ENCODE results near the gene RSPRY1. TPM values are rescaled to one million over a fixed set of nuclear protein-coding genes. Genes with fewer than 3 reads are reported as not detected.

The RSPRY1 gene
- total RNA-seq, 4 donors from 2014 or later, result 13.7 to 27.2 (median 23.1) TPM

- intact Hi-C loops (cut with DNase I), result no loop called here
- Histone ChIP-seq H3K4me1 (peaks cover 0 to 25% (median 0%) of the 10 kb centered on the region in 3 donors), H3K27me3 (no peaks in the 10 kb centered on the region), H3K4me3 (no peak overlapping the region), H3K27ac (peak overlapping the region in 2 of 4 donors; percentile 1 to 6), H3K36me3 (peaks cover 9 to 100% (median 51%) of the 10 kb centered on the region in 3 donors), H3K9me3 (no peaks in the 10 kb centered on the region)
- DNase-seq, result no peak
- 48 to 65% methylated on average over 3 of the region's 3 CpGs for WGBS, 2 donors
- TF ChIP-seq CTCF (IDR thresholded peaks at IDR 0.05) (no peak), POLR2A (IDR thresholded peaks at IDR 0.05) (no peak)
Observed at GRCh38 chr16:57231821-57232350, 45.8 kb downstream of the RSPRY1 start.

GRCh38 chr16:57233944-57234706 lies 48.0 kb downstream of the RSPRY1 start:
- 86 to 90% methylated on average over 9 of the region's 9 CpGs for WGBS, 2 donors
- Histone ChIP-seq H3K4me3 (no peak overlapping the region), H3K36me3 (peaks cover 9 to 100% (median 37%) of the 10 kb centered on the region in 3 donors), H3K27me3 (no peaks in the 10 kb centered on the region), H3K9me3 (no peaks in the 10 kb centered on the region), H3K27ac (no peak overlapping the region), H3K4me1 (peaks cover 0 to 25% (median 0%) of the 10 kb centered on the region in 3 donors)
- DNase-seq, result no peak
- intact Hi-C loops (cut with DNase I), result no loop called here
- TF ChIP-seq CTCF (IDR thresholded peaks at IDR 0.05) (no peak), POLR2A (IDR thresholded peaks at IDR 0.05) (no peak)

GRCh38 chr16:57234707-57235092 lies 48.6 kb downstream of the RSPRY1 start:
- Histone ChIP-seq H3K36me3 (peaks cover 9 to 100% (median 37%) of the 10 kb centered on the region in 3 donors), H3K9me3 (no peaks in the 10 kb centered on the region), H3K4me3 (no peak overlapping the region), H3K27ac (no peak overlapping the region), H3K27me3 (no peaks in the 10 kb centered on the region), H3K4me1 (peaks cover 0 to 25% (median 0%) of the 10 kb centered on the region in 3 donors)
- no peak for DNase-seq
- TF ChIP-seq CTCF (IDR thresholded peaks at IDR 0.05), result no peak
- no peak for TF ChIP-seq POLR2A (IDR thresholded peaks at IDR 0.05)
- intact Hi-C loops (cut with DNase I), result no loop called here

- Histone ChIP-seq H3K27me3 (no peaks in the 10 kb centered on the region), H3K36me3 (peaks cover 9 to 100% (median 32%) of the 10 kb centered on the region in 3 donors), H3K4me3 (no peak overlapping the region), H3K9me3 (no peaks in the 10 kb centered on the region), H3K27ac (no peak overlapping the region), H3K4me1 (peaks cover 0 to 25% (median 0%) of the 10 kb centered on the region in 3 donors)
- WGBS, 2 donors, result 52 to 80% methylated on average over 8 of the region's 8 CpGs
- no peak for DNase-seq
- intact Hi-C loops (cut with DNase I), result no loop called here
- TF ChIP-seq CTCF (IDR thresholded peaks at IDR 0.05), result no peak
- no peak for TF ChIP-seq POLR2A (IDR thresholded peaks at IDR 0.05)
Observed at GRCh38 chr16:57235128-57236021, 49.2 kb downstream of the RSPRY1 start.

GRCh38 chr16:57236022-57236350 lies 49.9 kb downstream of the RSPRY1 start:
- H3K36me3 ChIP-seq, result peaks cover 9 to 100% (median 26%) of the 10 kb centered on the region in 3 donors
- DNase-seq, result no peak
- TF ChIP-seq CTCF (IDR thresholded peaks at IDR 0.05) (no peak), POLR2A (IDR thresholded peaks at IDR 0.05) (no peak)
- no peaks in the 10 kb centered on the region for H3K27me3 ChIP-seq
- H3K4me3 ChIP-seq, result no peak overlapping the region
- intact Hi-C loops (cut with DNase I), result no loop called here
- no peak overlapping the region for H3K27ac ChIP-seq
- H3K4me1 ChIP-seq, result peaks cover 0 to 25% (median 0%) of the 10 kb centered on the region in 3 donors
- no peaks in the 10 kb centered on the region for H3K9me3 ChIP-seq
